K562 (cell line): ENCODE measurements around the gene ANAPC16. TPM values are rescaled to one million over a fixed set of nuclear protein-coding genes. Genes with fewer than 3 reads are reported as not detected.
A peak's percentile ranks its signal among the peaks of the same experiment; 100 is the strongest.

ENCODE experiments used
- ETV1 ChIP-seq: fragments of 450-650 bp; conservative IDR thresholded peaks from 2 replicates; pipeline ENCODE4 v1.6.1; 2016; ENCODE audit warnings: missing genetic modification characterization, control low read depth, low read depth, missing compliant biosample characterization
- EZH2 ChIP-seq: IDR thresholded peaks from 2 replicates; pipeline ENCODE4 v1.6.1; 2012; ENCODE audit warnings: low read depth, mild to moderate bottlenecking, inconsistent platforms, low read length, borderline replicate concordance
- FOXJ3 ChIP-seq: sonication (generic); formaldehyde crosslinking; IDR thresholded peaks from 2 replicates; pipeline ENCODE4 v1.4.0; 2020; ENCODE audit warnings: mild to moderate bottlenecking, missing genetic modification reagents
- JUND ChIP-seq, 2 experiments: IDR thresholded peaks; 2 replicates in 1 of 2; 3 replicates in 1 of 2; pipeline ENCODE4 v1.6.1; 2011; ENCODE audit warnings: borderline replicate concordance in 2 of 2, low read depth in 2 of 2, low read length in 2 of 2, improper control_type of control experiment in 1 of 2, missing biosample characterization in 1 of 2, missing genetic modification characterization in 1 of 2, missing genetic modification reagents in 1 of 2
- MAFF ChIP-seq: IDR thresholded peaks from 2 replicates; pipeline ENCODE4 v1.6.1; 2012; ENCODE audit warnings: low read length, improper control_type of control experiment
- MAFG ChIP-seq: fragments of 450-650 bp; conservative IDR thresholded peaks from 2 replicates; pipeline ENCODE4 v1.6.1; 2016; ENCODE audit warnings: missing genetic modification characterization, missing compliant biosample characterization
- MTF1 ChIP-seq: fragments of 250-450 bp; sonication (Bioruptor Pico); IDR thresholded peaks from 2 replicates; pipeline ENCODE4 v1.9.0; 2021; ENCODE audit warnings: moderate library complexity, mild to moderate bottlenecking, inconsistent platforms, borderline replicate concordance
- MYNN ChIP-seq, 2 experiments: sonication (generic); formaldehyde crosslinking in 1 of 2; IDR thresholded peaks; 2 replicates each; pipeline versions ENCODE4 v1.5.0 to v1.6.1; 2016 to 2020; ENCODE audit warnings: antibody characterized with exemption in 1 of 2, missing genetic modification reagents in 1 of 2
- NCOA4 ChIP-seq: fragments of 450-650 bp; IDR thresholded peaks from 2 replicates; pipeline ENCODE4 v1.6.1; 2018; ENCODE audit warnings: mild to moderate bottlenecking; ENCODE audit not compliant: partially characterized antibody
- NFE2L1 ChIP-seq: fragments of 450-650 bp; IDR thresholded peaks from 2 replicates; pipeline ENCODE4 v1.6.1; 2016; ENCODE audit warnings: missing genetic modification characterization, low read depth, mild to moderate bottlenecking, missing compliant biosample characterization, moderate library complexity, borderline replicate concordance
- POLR3G ChIP-seq: IDR thresholded peaks from 2 replicates; pipeline ENCODE4 v1.6.1; 2011; ENCODE audit not compliant: insufficient read length, insufficient replicate concordance; ENCODE audit errors: extremely low read depth
- RBFOX2 ChIP-seq: fragments of 200-400 bp; formaldehyde crosslinking; IDR thresholded peaks from 2 replicates; pipeline ENCODE4 v1.6.1; 2017; ENCODE audit warnings: low read depth, mild to moderate bottlenecking, low read length, moderate library complexity
- RHOXF2B ChIP-seq: fragments of 250-450 bp; sonication (Bioruptor Pico); conservative IDR thresholded peaks from 2 replicates; pipeline ENCODE4 v1.5.1; 2021
- RUNX1 ChIP-seq: sonication (generic); IDR thresholded peaks from 2 replicates; pipeline ENCODE4 v1.6.1; 2016; ENCODE audit warnings: antibody characterized with exemption, low read depth
- SMAD2 ChIP-seq: fragments of 150-350 bp; IDR thresholded peaks from 2 replicates; pipeline ENCODE4 v1.6.1; 2014; ENCODE audit warnings: low read depth, mild to moderate bottlenecking, low read length
- ZBTB1 ChIP-seq: sonication (generic); formaldehyde crosslinking; IDR thresholded peaks from 2 replicates; pipeline ENCODE4 v1.8.1; 2023; ENCODE audit warnings: missing genetic modification reagents, low read depth, mild to moderate bottlenecking, borderline replicate concordance
- ZNF695 ChIP-seq: fragments of 450-650 bp; formaldehyde crosslinking; IDR thresholded peaks from 2 replicates; pipeline ENCODE4 v1.4.0; 2020; ENCODE audit warnings: mild to moderate bottlenecking, moderate library complexity
- ZNF766 ChIP-seq: fragments of 200-800 bp; sonication (Bioruptor generic); conservative IDR thresholded peaks from 2 replicates; pipeline ENCODE4 v1.6.1; 2016; ENCODE audit warnings: missing genetic modification characterization, missing compliant biosample characterization
- ZNF780A ChIP-seq: fragments of 250-450 bp; sonication (Bioruptor Pico); IDR thresholded peaks from 2 replicates; pipeline ENCODE4 v1.5.0; 2021; ENCODE audit warnings: mild to moderate bottlenecking
- polyA plus RNA-seq, 8 experiments: library from polyadenylated mRNA; depleted of rRNA in 4 of 8; stranded (reverse) in 5 of 8; unstranded in 3 of 8; fragments of >200 nt; fragmentation: Nextera tagmentation in 2 of 8; fragmentation: Illumina TruSeq in 1 of 8; extraction: Ambion mirVana in 2 of 8; extraction: Trizol in 1 of 8; gene quantifications; 2 replicates each; pipeline versions ENCODE4 v1.2.1 to v1.2.3, GENCODE V29; 2011 to 2014; ENCODE audit warnings: inconsistent platforms in 1 of 8, missing spikeins in 1 of 8
- total RNA-seq, 7 experiments: library from RNA; depleted of rRNA in 6 of 7; stranded (reverse); fragments of >200 nt in 6 of 7; fragmentation: Illumina TruSeq in 2 of 7; extraction: Trizol in 2 of 7; gene quantifications; 2 replicates each; pipeline versions ENCODE4 v1.2.1 to v1.2.3, GENCODE V29; 2011 to 2021; ENCODE audit warnings: low replicate concordance in 1 of 7
- TF ChIP-seq, protein P1 (sequence below): fragments of 250-450 bp; sonication (Bioruptor Pico); IDR thresholded peaks from 2 replicates; pipeline ENCODE4 v1.5.0; 2020; ENCODE audit warnings: mild to moderate bottlenecking
- TF ChIP-seq, protein P2 (sequence below): fragments of 250-450 bp; sonication (Bioruptor Pico); IDR thresholded peaks from 2 replicates; pipeline ENCODE4 v1.5.0; 2021
- TF ChIP-seq, protein P3 (sequence below): fragments of 450-650 bp; conservative IDR thresholded peaks from 2 replicates; pipeline ENCODE4 v1.6.1; 2016; ENCODE audit warnings: missing genetic modification characterization, low read depth, mild to moderate bottlenecking, missing compliant biosample characterization, moderate library complexity
- TF ChIP-seq, protein P4 (sequence below): conservative IDR thresholded peaks from 2 replicates; pipeline ENCODE4 v1.6.1; 2011; ENCODE audit warnings: low read depth, mild to moderate bottlenecking, low read length; ENCODE audit not compliant: control insufficient read depth
- TF ChIP-seq, protein P5 (sequence below): sonication (generic); formaldehyde crosslinking; IDR thresholded peaks from 2 replicates; pipeline ENCODE4 v1.8.0; 2022; ENCODE audit warnings: missing genetic modification reagents, mild to moderate bottlenecking, moderate library complexity, borderline replicate concordance

The ANAPC16 gene
- total and polyA plus RNA-seq, 9 of the 15 experiments (the other 6 are each of a cell fraction or from before 2014, with no cell fraction given), result 42.6 to 208 (median 108) TPM

DNA sequence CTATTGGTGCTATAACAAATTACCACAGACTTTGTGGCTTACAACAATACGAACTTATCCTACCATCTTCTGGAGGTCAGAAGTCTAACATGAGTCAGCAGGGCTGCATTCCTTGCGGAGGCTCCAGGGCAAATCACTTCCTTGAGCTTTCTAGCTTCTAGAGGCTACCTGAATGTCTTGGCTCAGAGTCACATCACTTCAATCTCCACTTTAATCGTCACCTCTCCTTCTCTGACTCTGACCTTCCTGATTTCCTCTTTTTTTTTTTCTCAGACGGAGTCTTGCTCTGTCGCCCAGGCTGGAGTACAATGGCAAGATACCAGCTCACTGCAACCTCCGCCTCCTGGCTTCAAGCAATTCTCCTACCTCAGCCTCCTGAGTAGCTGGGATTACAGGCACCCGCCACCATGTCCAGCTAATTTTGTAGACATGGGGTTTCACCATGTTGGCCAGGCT is 44.6 kb upstream of the ANAPC16 start (continued):
- TF ChIP-seq NCOA4 (no peak), ETV1 (tag) (peak; percentile 37; the same call in 1 of the 2 replicates), RUNX1 (no peak), EZH2 (no peak), MYNN (IDR thresholded peaks at IDR 0.05) (no peak), MYNN (CRISPR knock-in tag; IDR thresholded peaks at IDR 0.05) (no peak), RHOXF2B (no peak), ZNF780A (CRISPR knock-in tag) (no peak), ZNF766 (no peak), MTF1 (CRISPR knock-in tag) (no peak), FOXJ3 (CRISPR knock-in tag) (no peak), ZBTB1 (CRISPR knock-in tag) (no peak), POLR3G (no peak), RBFOX2 (no peak), ZNF695 (no peak), NFE2L1 (tag) (no peak), MAFF (peak; percentile 67; the same call in 1 of the 2 replicates), MAFG (tag) (peak; percentile 72), JUND (IDR thresholded peaks at IDR 0.05; ENCODE audit: borderline replicate concordance, low read depth, low read length) (peak; percentile 87), JUND (tag; IDR thresholded peaks at IDR 0.05; ENCODE audit: borderline replicate concordance, low read depth, low read length) (peak; percentile 80; the same call in 1 of the 3 replicates), SMAD2 (no peak)
- TF ChIP-seq, protein P1, sequence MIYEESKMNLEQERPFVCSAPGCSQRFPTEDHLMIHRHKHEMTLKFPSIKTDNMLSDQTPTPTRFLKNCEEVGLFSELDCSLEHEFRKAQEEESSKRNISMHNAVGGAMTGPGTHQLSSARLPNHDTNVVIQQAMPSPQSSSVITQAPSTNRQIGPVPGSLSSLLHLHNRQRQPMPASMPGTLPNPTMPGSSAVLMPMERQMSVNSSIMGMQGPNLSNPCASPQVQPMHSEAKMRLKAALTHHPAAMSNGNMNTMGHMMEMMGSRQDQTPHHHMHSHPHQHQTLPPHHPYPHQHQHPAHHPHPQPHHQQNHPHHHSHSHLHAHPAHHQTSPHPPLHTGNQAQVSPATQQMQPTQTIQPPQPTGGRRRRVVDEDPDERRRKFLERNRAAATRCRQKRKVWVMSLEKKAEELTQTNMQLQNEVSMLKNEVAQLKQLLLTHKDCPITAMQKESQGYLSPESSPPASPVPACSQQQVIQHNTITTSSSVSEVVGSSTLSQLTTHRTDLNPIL (CRISPR knock-in tag), result no peak
- TF ChIP-seq, protein P2, sequence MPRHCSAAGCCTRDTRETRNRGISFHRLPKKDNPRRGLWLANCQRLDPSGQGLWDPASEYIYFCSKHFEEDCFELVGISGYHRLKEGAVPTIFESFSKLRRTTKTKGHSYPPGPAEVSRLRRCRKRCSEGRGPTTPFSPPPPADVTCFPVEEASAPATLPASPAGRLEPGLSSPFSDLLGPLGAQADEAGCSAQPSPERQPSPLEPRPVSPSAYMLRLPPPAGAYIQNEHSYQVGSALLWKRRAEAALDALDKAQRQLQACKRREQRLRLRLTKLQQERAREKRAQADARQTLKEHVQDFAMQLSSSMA (CRISPR knock-in tag), result no peak
- TF ChIP-seq, protein P3, sequence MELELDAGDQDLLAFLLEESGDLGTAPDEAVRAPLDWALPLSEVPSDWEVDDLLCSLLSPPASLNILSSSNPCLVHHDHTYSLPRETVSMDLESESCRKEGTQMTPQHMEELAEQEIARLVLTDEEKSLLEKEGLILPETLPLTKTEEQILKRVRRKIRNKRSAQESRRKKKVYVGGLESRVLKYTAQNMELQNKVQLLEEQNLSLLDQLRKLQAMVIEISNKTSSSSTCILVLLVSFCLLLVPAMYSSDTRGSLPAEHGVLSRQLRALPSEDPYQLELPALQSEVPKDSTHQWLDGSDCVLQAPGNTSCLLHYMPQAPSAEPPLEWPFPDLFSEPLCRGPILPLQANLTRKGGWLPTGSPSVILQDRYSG (tag), result no peak
- TF ChIP-seq, protein P4, sequence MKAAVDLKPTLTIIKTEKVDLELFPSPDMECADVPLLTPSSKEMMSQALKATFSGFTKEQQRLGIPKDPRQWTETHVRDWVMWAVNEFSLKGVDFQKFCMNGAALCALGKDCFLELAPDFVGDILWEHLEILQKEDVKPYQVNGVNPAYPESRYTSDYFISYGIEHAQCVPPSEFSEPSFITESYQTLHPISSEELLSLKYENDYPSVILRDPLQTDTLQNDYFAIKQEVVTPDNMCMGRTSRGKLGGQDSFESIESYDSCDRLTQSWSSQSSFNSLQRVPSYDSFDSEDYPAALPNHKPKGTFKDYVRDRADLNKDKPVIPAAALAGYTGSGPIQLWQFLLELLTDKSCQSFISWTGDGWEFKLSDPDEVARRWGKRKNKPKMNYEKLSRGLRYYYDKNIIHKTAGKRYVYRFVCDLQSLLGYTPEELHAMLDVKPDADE, result no peak
- TF ChIP-seq, protein P5, sequence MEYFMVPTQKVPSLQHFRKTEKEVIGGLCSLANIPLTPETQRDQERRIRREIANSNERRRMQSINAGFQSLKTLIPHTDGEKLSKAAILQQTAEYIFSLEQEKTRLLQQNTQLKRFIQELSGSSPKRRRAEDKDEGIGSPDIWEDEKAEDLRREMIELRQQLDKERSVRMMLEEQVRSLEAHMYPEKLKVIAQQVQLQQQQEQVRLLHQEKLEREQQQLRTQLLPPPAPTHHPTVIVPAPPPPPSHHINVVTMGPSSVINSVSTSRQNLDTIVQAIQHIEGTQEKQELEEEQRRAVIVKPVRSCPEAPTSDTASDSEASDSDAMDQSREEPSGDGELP (CRISPR knock-in tag), result no peak
